Osteocyte (in vitro differentiated cells): ENCODE results near the gene C19orf18. TPM values are rescaled to one million over a fixed set of nuclear protein-coding genes. Genes with fewer than 3 reads are reported as not detected.
"Not testable (repeated sequence)": the region's sequence is repeated elsewhere in the genome, so short reads cannot be mapped to it uniquely, and the experiment has no call there.

ENCODE experiments used
- DNase-seq: peaks from one replicate; pipeline ENCODE4 v3.0.0; 2021; ENCODE audit warnings: mixed read lengths; ENCODE audit not compliant: unreplicated experiment; ENCODE audit errors: extremely low spot score
- H3K27ac Mint-ChIP-seq: one replicate; pipeline ENCODE4 v1.8.0; 2021; ENCODE audit warnings: mild to moderate bottlenecking, mixed read lengths; ENCODE audit not compliant: unreplicated experiment
- H3K27me3 Mint-ChIP-seq: one replicate; pipeline ENCODE4 v1.8.0; 2021; ENCODE audit warnings: mixed read lengths; ENCODE audit not compliant: unreplicated experiment
- H3K36me3 Mint-ChIP-seq: one replicate; pipeline ENCODE4 v1.8.0; 2021; ENCODE audit warnings: mixed read lengths; ENCODE audit not compliant: unreplicated experiment
- H3K4me1 Mint-ChIP-seq: one replicate; pipeline ENCODE4 v1.8.0; 2021; ENCODE audit warnings: mixed read lengths; ENCODE audit not compliant: unreplicated experiment
- H3K4me3 Mint-ChIP-seq: one replicate; pipeline ENCODE4 v1.8.0; 2021; ENCODE audit warnings: mild to moderate bottlenecking, moderate library complexity, mixed read lengths; ENCODE audit not compliant: unreplicated experiment
- H3K9me3 Mint-ChIP-seq: one replicate; pipeline ENCODE4 v1.8.0; 2021; ENCODE audit warnings: mixed read lengths; ENCODE audit not compliant: unreplicated experiment
- CTCF ChIP-seq: fragments of 200-600 bp; sonication (generic); IDR thresholded peaks from 2 replicates; pipeline ENCODE4 v1.5.0; 2021; ENCODE audit warnings: antibody characterized with exemption, mild to moderate bottlenecking, moderate library complexity
- total RNA-seq: library from RNA; stranded (reverse); gene quantifications from 2 replicates; pipeline ENCODE4 v1.2.1, GENCODE V29; 2021

C19orf18 gene
- total RNA-seq, 1 donor from 2014 or later: 1.4 TPM

GRCh38 chr19:58010507-58010906, 36.2 kb upstream of the C19orf18 start:
- H3K36me3 Mint-ChIP-seq: peaks cover 49% of the 10 kb centered on the region
- no peak for DNase-seq
- H3K4me1 Mint-ChIP-seq: no peaks in the 10 kb centered on the region
- H3K9me3 Mint-ChIP-seq: peaks cover 43% of the 10 kb centered on the region
- H3K4me3 Mint-ChIP-seq: no peak overlapping the region
- H3K27me3 Mint-ChIP-seq: no peaks in the 10 kb centered on the region
- H3K27ac Mint-ChIP-seq: no peak overlapping the region
- TF ChIP-seq CTCF: no peak

DNA sequence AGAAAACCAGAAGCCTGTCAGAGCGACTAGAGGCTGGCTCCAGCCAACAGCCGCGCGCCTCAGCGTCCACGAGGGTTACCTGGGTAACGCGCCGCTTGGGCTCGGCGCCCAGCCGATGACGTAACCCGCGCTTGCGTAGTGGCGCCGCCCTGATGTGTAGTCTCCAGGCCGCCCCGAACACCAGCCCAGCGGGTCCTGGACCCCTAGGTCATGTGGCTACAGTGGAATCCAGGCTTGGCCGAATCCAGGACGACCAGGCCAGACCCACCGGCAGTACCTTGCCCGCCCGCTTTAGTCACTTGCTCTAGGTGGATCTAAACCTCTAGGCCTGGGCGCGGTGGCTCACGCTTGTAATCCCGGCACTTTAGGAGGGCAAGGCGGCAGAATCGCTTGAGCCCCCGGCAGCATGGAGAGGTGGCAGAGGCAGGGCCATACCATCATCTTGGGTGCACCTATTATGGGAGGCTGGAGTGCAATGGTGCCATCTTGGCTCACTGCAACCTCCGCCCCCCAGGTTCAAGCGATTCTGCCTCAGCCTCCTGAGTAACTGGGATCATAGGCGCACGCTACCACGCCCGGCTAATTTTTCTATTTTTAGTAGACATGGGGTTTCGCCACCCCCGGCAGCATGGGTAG, 35.5 kb upstream of the C19orf18 start:
- no peaks in the 10 kb centered on the region for H3K27me3 Mint-ChIP-seq
- DNase-seq: no peak
- no peak overlapping the region for H3K27ac Mint-ChIP-seq
- peaks cover 51% of the 10 kb centered on the region for H3K9me3 Mint-ChIP-seq
- H3K4me3 Mint-ChIP-seq: no peak overlapping the region
- no peaks in the 10 kb centered on the region for H3K4me1 Mint-ChIP-seq
- peaks cover 56% of the 10 kb centered on the region for H3K36me3 Mint-ChIP-seq
- no peak for TF ChIP-seq CTCF

GRCh38 chr19:58009301-58009665, 34.9 kb upstream of the C19orf18 start:
- peaks cover 61% of the 10 kb centered on the region for H3K36me3 Mint-ChIP-seq
- no peak for TF ChIP-seq CTCF
- H3K27ac Mint-ChIP-seq: no peak overlapping the region
- no peak overlapping the region for H3K4me3 Mint-ChIP-seq
- H3K4me1 Mint-ChIP-seq: no peaks in the 10 kb centered on the region
- H3K9me3 Mint-ChIP-seq: peaks cover 56% of the 10 kb centered on the region
- no peaks in the 10 kb centered on the region for H3K27me3 Mint-ChIP-seq
- DNase-seq: no peak

DNA sequence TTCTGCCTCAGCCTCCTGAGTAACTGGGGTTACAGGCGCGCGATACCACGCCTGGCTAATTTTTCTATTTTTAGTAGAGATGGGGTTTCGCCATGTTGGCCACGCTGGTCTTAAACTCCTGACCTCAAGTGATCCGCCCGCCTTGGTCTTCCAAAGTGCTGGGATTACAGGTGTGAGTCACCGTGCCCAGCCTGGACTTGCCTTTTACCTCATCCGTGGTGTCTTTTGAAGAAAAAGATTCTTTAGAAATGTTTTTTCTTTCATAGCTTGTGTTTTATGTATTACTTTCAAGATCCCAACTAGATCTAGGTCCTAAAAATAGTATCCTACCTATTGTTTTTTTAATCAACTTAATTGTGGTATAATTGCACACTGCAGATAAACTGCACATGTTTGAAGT, 34.5 kb upstream of the C19orf18 start:
- peaks cover 59% of the 10 kb centered on the region for H3K9me3 Mint-ChIP-seq
- H3K4me1 Mint-ChIP-seq, DNase-seq, H3K4me3 Mint-ChIP-seq, H3K27me3 Mint-ChIP-seq, H3K27ac Mint-ChIP-seq: not testable (repeated sequence)
- H3K36me3 Mint-ChIP-seq: peaks cover 65% of the 10 kb centered on the region

- no peaks in the 10 kb centered on the region for H3K27me3 Mint-ChIP-seq
- no peak overlapping the region for H3K27ac Mint-ChIP-seq
- H3K9me3 Mint-ChIP-seq: peaks cover 50% of the 10 kb centered on the region
- TF ChIP-seq CTCF: no peak
- peaks cover 9% of the 10 kb centered on the region for H3K4me1 Mint-ChIP-seq
- DNase-seq: no peak
- peaks cover 63% of the 10 kb centered on the region for H3K36me3 Mint-ChIP-seq
- no peak overlapping the region for H3K4me3 Mint-ChIP-seq
Observed at GRCh38 chr19:58007285-58007684, 33.0 kb upstream of the C19orf18 start.
